Measurements from ENCODE around the gene OR5H14. TPM values are rescaled to one million over a fixed set of nuclear protein-coding genes. Genes with fewer than 3 reads are reported as not detected.

OR5H14 gene
- total RNA-seq, 4 donors from 2014 or later: not detected

GRCh38 chr3:98199020-98199419, 51.7 kb downstream of the OR5H14 start:
- DNase-seq (ENCODE audit: extremely low spot score): no peak
- WGBS: 63% methylated on average over 1 of the region's 1 CpG
- no peak overlapping the region for H3K4me3 ChIP-seq
- H3K27ac ChIP-seq (replicated peaks in 1 of 4): no peak overlapping the region
- TF ChIP-seq POLR2A (IDR thresholded peaks at IDR 0.05; ENCODE audit: low read depth) (no peak), CTCF (IDR thresholded peaks at IDR 0.05) (no peak), POLR2AphosphoS5 (IDR thresholded peaks at IDR 0.05) (no peak), EP300 (IDR thresholded peaks at IDR 0.05) (no peak)
- no peaks in the 10 kb centered on the region for H3K27me3 ChIP-seq
- no peaks in the 10 kb centered on the region for H3K4me1 ChIP-seq
- no peaks in the 10 kb centered on the region for H3K36me3 ChIP-seq
- intact Hi-C loops (cut with DNase I): no loop called here
- no peaks in the 10 kb centered on the region for H3K9me3 ChIP-seq

Other genes with a start within 250 kb of the OR5H14 start
- 10 to 100 TPM; 19.5 to 24.2 (median 21.7) TPM for gene RIOX2, start 175.0 kb upstream of the OR5H14 start, total RNA-seq
- not detected for gene GABRR3, start 112.2 kb upstream of the OR5H14 start, total RNA-seq
- gene OR5AC2, start 60.3 kb upstream of the OR5H14 start, total RNA-seq: not detected
- gene OR5H1, start 16.8 kb upstream of the OR5H14 start, total RNA-seq: not detected
- not detected for gene OR5H15, start 19.2 kb downstream of the OR5H14 start, total RNA-seq
- gene OR5H6, start 116.8 kb downstream of the OR5H14 start, total RNA-seq: not detected
- not detected for gene OR5H2, start 135.0 kb downstream of the OR5H14 start, total RNA-seq
- not detected for gene OR5K4, start 206.4 kb downstream of the OR5H14 start, total RNA-seq
- gene OR5K3, start 243.2 kb downstream of the OR5H14 start, total RNA-seq: not detected